B cell (primary cell): ENCODE data around the gene MYH14. TPM values are rescaled to one million over a fixed set of nuclear protein-coding genes. Genes with fewer than 3 reads are reported as not detected.

Source experiments
- ATAC-seq: fragments of 200-7000 bp; cut with Tn5 transposase; one replicate; pipeline ENCODE4 v1.10.0; 2021; ENCODE audit warnings: low read depth, mild to moderate bottlenecking, moderate number of reproducible peaks, moderate library complexity
- CTCF ChIA-PET: fragments of 350-600 bp; sonication (Branson Sonifier 250); formaldehyde crosslinking; loops from one replicate; lab custom pipeline; 2021; ENCODE audit warnings: antibody characterized with exemption, inconsistent platforms; lab: Charles Lee
- POLR2A ChIA-PET: fragments of 350-600 bp; sonication (Branson Sonifier 250); formaldehyde crosslinking; loops from one replicate; lab custom pipeline; 2021; ENCODE audit warnings: antibody characterized with exemption; lab: Charles Lee
- DNase-seq: peaks from one replicate; pipeline ENCODE4 v3.0.0; 2013
- H2AFZ ChIP-seq: 2 replicates; pipeline ENCODE4 v1.6.1; 2012; ENCODE audit warnings: mild to moderate bottlenecking, low read depth, low read length; ENCODE audit not compliant: insufficient read depth, poor library complexity, severe bottlenecking
- H3K27ac ChIP-seq, 2 donors: 1 replicate in 1 of 2; 2 replicates in 1 of 2; pipeline ENCODE4 v1.5.1; 2012 to 2013; ENCODE audit warnings: low read length in 2 of 2, mild to moderate bottlenecking in 2 of 2, moderate library complexity in 1 of 2
- H3K27me3 ChIP-seq, 4 experiments: fragments of 200-600 bp in 1 of 4; sonication (generic) in 1 of 4; replicated peaks in 1 of 4; 1 replicate in 2 of 4; 2 replicates in 2 of 4; pipeline versions ENCODE4 v1.6.1 to v1.7.0; 2013 to 2016; ENCODE audit warnings: low read length in 3 of 4, mild to moderate bottlenecking in 2 of 4, mixed read lengths in 1 of 4, moderate library complexity in 1 of 4; ENCODE audit not compliant: insufficient read depth in 4 of 4, control insufficient read depth in 3 of 4; ENCODE audit errors: control extremely low read depth in 1 of 4
- H3K36me3 ChIP-seq, 2 experiments: replicated peaks in 1 of 2; 1 replicate in 1 of 2; 2 replicates in 1 of 2; pipeline versions ENCODE4 v1.6.1 to v1.7.1; 2013; ENCODE audit warnings: low read length in 1 of 2; ENCODE audit not compliant: insufficient read depth in 2 of 2, control insufficient read depth in 1 of 2; ENCODE audit errors: control extremely low read depth in 1 of 2, extremely low read depth in 1 of 2
- H3K4me1 ChIP-seq, 2 donors: fragments of 200-600 bp in 1 of 2; sonication (generic) in 1 of 2; 1 replicate in 1 of 2; 2 replicates in 1 of 2; pipeline versions ENCODE4 v1.5.1 to v1.6.1; 2013 to 2017; ENCODE audit warnings: low read length in 2 of 2; ENCODE audit not compliant: control insufficient read depth in 2 of 2, insufficient read depth in 2 of 2
- H3K4me2 ChIP-seq: replicated peaks from 2 replicates; pipeline ENCODE3; 2012; ENCODE audit warnings: mild to moderate bottlenecking, low read depth, low read length; ENCODE audit not compliant: poor library complexity, severe bottlenecking
- H3K4me3 ChIP-seq, 5 experiments: fragments of 200-600 bp in 1 of 5; sonication (generic) in 1 of 5; 1 replicate in 3 of 5; 2 replicates in 2 of 5; pipeline versions ENCODE4 v1.5.1 to v1.7.0; 2011 to 2016; ENCODE audit warnings: low read length in 4 of 5, mild to moderate bottlenecking in 4 of 5, low read depth in 2 of 5, control low read depth in 1 of 5, moderate library complexity in 1 of 5; ENCODE audit not compliant: insufficient read depth in 1 of 5; ENCODE audit errors: control extremely low read depth in 1 of 5, extremely low read depth in 1 of 5
- H3K79me2 ChIP-seq: fragments of 200-600 bp; sonication (generic); one replicate; pipeline ENCODE4 v1.6.0; 2016; ENCODE audit warnings: low read length; ENCODE audit not compliant: control insufficient read depth, insufficient read depth
- H3K9ac ChIP-seq: fragments of 200-600 bp; sonication (generic); 2 replicates; pipeline ENCODE4 v1.6.1; 2017; ENCODE audit warnings: mild to moderate bottlenecking, low read length, moderate library complexity
- H3K9me3 ChIP-seq, 3 donors: one replicate each; pipeline versions ENCODE4 v1.6.1 to v1.7.1; 2013; ENCODE audit warnings: low read length in 2 of 3; ENCODE audit not compliant: control insufficient read depth in 2 of 3, insufficient read depth in 1 of 3; ENCODE audit errors: control extremely low read depth in 1 of 3
- H4K20me1 ChIP-seq: 2 replicates; pipeline ENCODE4 v1.6.0; 2012; ENCODE audit warnings: mild to moderate bottlenecking, low read length; ENCODE audit not compliant: insufficient read depth, control insufficient read depth, poor library complexity, severe bottlenecking
- H3K27ac Mint-ChIP-seq: one replicate; pipeline ENCODE4 v1.8.0; 2021; ENCODE audit warnings: mixed read lengths
- H3K27me3 Mint-ChIP-seq: one replicate; pipeline ENCODE4 v1.8.0; 2021; ENCODE audit warnings: mixed read lengths
- H3K4me1 Mint-ChIP-seq: one replicate; pipeline ENCODE4 v1.8.0; 2021; ENCODE audit warnings: mixed read lengths
- H3K4me3 Mint-ChIP-seq: one replicate; pipeline ENCODE4 v1.8.0; 2021; ENCODE audit warnings: mixed read lengths
- H3K9me3 Mint-ChIP-seq: one replicate; pipeline ENCODE4 v1.8.0; 2022; ENCODE audit warnings: mixed read lengths; ENCODE audit not compliant: insufficient read depth
- CTCF ChIP-seq: fragments of 200-600 bp; IDR thresholded peaks from one replicate; pipeline ENCODE4 v1.8.0; 2022; ENCODE audit warnings: antibody characterized with exemption, mild to moderate bottlenecking
- EZH2 ChIP-seq: IDR thresholded peaks from 2 replicates; pipeline ENCODE4 v1.6.1; 2012; ENCODE audit warnings: borderline replicate concordance, low read depth, mild to moderate bottlenecking, moderate library complexity, low read length; ENCODE audit not compliant: insufficient read depth, poor library complexity, severe bottlenecking
- WGBS: methylation state at CpG from one replicate; pipeline ENCODE4 v1.1.5; 2013; ENCODE audit warnings: missing lambda C conversion rate; ENCODE audit not compliant: insufficient coverage; 5-methylcytosine and 5-hydroxymethylcytosine counted together
- intact Hi-C: fragments of 100-400 bp; cut with micrococcal nuclease; formaldehyde crosslinking; loops from one replicate; pipeline ENCODE4 v1.10.0; 2022
- polyA plus RNA-seq: library from polyadenylated mRNA; depleted of rRNA; stranded (reverse); fragments of >200 nt; gene quantifications from 2 replicates; pipeline ENCODE4 v1.2.3, GENCODE V29; 2012
- total RNA-seq, 2 donors: library from RNA; stranded (reverse); fragments of 120-200 nt in 1 of 2; gene quantifications; 1 replicate in 1 of 2; 2 replicates in 1 of 2; pipeline versions ENCODE4 v1.2.3 to v1.2.4, GENCODE V29; 2013 to 2022

Gene MYH14
- total and polyA plus RNA-seq, 2 donors (not counting 1 experiment from before 2014, with no cell fraction given), result not detected

- Histone ChIP-seq H3K36me3 (no peaks in the 10 kb centered on the region), H3K9ac (no peak overlapping the region), H3K4me1 (peaks cover 2 to 20% of the 10 kb centered on the region in 2 donors), H4K20me1 (no peaks in the 10 kb centered on the region), H3K27ac (no peak overlapping the region), H2AFZ (no peak overlapping the region), H3K9me3 (peaks cover 0 to 38% (median 8%) of the 10 kb centered on the region in 3 donors), H3K4me3 (no peak overlapping the region), H3K79me2 (no peaks in the 10 kb centered on the region), H3K4me2 (no peak overlapping the region), H3K27me3 (peaks cover 0 to 49% (median 17%) of the 10 kb centered on the region in 4 experiments)
- DNase-seq (no peak), ATAC-seq (no peak)
- 62% methylated on average over 2 of the region's 2 CpGs for WGBS
- Mint-ChIP-seq H3K27ac (no peak overlapping the region), H3K27me3 (peaks cover 29% of the 10 kb centered on the region), H3K4me1 (peaks cover 2% of the 10 kb centered on the region), H3K9me3 (peaks cover 3% of the 10 kb centered on the region), H3K4me3 (no peak overlapping the region)
- CTCF ChIA-PET, result no interaction called here
- intact Hi-C loops, result no loop called here
- POLR2A ChIA-PET, result no interaction called here
- TF ChIP-seq CTCF (no peak), EZH2 (no peak)
Observed at GRCh38 chr19:50207730-50208129, 4.3 kb downstream of the MYH14 start.

- Mint-ChIP-seq H3K4me3 (no peak overlapping the region), H3K27me3 (peaks cover 24% of the 10 kb centered on the region), H3K9me3 (peaks cover 3% of the 10 kb centered on the region), H3K27ac (no peak overlapping the region), H3K4me1 (peaks cover 2% of the 10 kb centered on the region)
- H3K9ac ChIP-seq, result no peak overlapping the region
- H3K27ac ChIP-seq, result no peak overlapping the region
- POLR2A ChIA-PET, result no interaction called here
- H3K4me2 ChIP-seq, result no peak overlapping the region
- DNase-seq (no peak), ATAC-seq (no peak)
- peaks cover 0 to 37% (median 12%) of the 10 kb centered on the region in 4 experiments for H3K27me3 ChIP-seq
- H3K4me1 ChIP-seq, result peaks cover 2 to 14% of the 10 kb centered on the region in 2 donors
- peaks cover 0 to 26% (median 8%) of the 10 kb centered on the region in 3 donors for H3K9me3 ChIP-seq
- no peak overlapping the region for H2AFZ ChIP-seq
- intact Hi-C loops, result no loop called here
- H3K36me3 ChIP-seq, result no peaks in the 10 kb centered on the region
- H4K20me1 ChIP-seq, result no peaks in the 10 kb centered on the region
- 92% methylated on average over 6 of the region's 7 CpGs for WGBS
- H3K4me3 ChIP-seq, result no peak overlapping the region
- TF ChIP-seq EZH2, result no peak
- no peak for TF ChIP-seq CTCF
- CTCF ChIA-PET, result no interaction called here
- no peaks in the 10 kb centered on the region for H3K79me2 ChIP-seq
Observed at GRCh38 chr19:50209131-50209530, 5.7 kb downstream of the MYH14 start.
